HG02623 (cell line): Measurements from ENCODE around the gene STK35.

ENCODE experiments used
- ATAC-seq: cut with Tn5 transposase; IDR thresholded peaks from one replicate; pipeline ENCODE4 v1.9.1; 2021; ENCODE audit warnings: moderate library complexity; ENCODE audit not compliant: unreplicated experiment

The STK35 gene

GRCh38 chr20:2101057-2101864, at the start of gene STK35:
TSS of gene STK35 (plus strand) at chr20:2101827. CDS start at chr20:2101882, 55 bp downstream.
- no peak for ATAC-seq

GRCh38 chr20:2051946-2052345, 49.7 kb upstream of the STK35 start:
- no peak for ATAC-seq

DNA sequence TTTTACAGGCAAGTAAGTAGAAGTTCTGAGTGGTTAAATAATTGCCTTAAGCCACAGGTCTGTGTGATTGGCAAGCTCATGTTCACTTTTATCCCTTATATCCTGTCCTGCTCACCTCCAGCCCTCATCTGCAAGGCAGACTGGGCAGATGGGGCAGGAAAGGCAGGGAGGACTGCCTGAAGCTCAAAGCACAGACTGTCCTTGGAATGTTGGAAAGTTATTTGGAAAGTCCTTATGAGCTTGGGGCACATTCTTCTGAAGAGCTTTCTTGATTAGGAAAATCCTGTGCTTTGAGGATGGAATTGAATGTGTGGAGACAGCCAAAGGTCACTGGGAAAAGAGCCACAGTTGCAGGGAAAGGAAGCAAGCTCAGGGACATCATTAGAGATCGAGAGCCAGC, 48.9 kb upstream of the STK35 start:
- ATAC-seq = no peak

DNA sequence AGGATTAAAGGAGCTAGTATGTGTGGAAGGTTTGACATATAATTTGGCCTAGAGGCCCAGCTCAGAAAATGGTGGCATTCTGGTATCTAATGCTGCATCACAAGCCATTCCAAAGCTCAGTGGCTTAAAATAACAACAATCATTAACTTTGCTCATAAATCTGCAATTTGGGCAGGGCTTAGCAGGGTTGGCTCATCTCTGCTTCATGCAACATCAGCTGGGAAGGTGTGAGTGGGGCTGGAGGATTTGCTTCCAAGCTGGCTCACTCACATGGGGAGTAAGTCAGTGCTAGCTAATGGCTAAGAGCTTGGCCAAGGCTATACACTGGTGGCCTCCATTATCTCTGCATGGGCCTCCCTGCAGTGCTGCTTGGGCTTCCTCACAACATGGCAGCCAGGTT, 48.0 kb upstream of the STK35 start:
- no peak for ATAC-seq

GRCh38 chr20:2054911-2055310, 46.7 kb upstream of the STK35 start:
- no peak for ATAC-seq

DNA sequence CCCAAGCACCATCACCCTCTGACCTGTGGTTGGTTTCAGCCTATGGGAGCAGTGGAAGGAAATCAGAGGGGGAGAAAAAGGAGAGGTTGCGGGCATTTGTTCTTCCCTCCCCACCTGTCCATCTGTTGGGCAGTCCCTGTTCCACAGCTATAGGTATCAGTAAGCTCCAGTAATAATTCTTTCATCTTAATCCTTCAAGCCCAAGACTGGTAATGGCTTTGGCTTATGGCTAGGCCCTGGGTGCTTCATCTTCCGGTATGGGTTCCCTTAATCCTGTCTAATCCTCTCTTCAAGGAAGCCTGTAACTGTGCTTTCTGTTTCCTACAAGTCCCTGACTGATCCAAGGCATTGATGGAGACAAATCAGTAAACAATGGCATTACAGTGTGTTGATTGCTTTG, 42.2 kb upstream of the STK35 start:
- ATAC-seq = no peak

DNA sequence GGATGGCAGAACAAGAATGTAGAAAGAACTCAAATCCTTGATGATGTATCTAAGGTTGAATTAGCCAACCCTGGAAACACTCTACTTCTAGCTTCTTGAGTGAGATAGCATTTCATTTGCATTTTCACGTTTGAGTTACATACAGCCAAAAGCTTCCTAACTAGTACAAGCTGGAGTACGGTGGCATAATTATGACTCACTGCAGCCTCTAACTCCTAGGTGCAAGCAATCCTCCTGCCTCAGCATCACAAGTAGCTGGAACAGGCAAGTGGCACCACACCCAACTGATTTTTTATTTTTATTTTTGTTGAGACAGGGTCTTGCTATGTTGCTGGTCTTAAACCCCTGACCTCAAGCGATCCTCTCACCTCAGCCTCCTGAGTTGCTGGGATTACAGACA, 36.5 kb upstream of the STK35 start:
- ATAC-seq = no peak

DNA sequence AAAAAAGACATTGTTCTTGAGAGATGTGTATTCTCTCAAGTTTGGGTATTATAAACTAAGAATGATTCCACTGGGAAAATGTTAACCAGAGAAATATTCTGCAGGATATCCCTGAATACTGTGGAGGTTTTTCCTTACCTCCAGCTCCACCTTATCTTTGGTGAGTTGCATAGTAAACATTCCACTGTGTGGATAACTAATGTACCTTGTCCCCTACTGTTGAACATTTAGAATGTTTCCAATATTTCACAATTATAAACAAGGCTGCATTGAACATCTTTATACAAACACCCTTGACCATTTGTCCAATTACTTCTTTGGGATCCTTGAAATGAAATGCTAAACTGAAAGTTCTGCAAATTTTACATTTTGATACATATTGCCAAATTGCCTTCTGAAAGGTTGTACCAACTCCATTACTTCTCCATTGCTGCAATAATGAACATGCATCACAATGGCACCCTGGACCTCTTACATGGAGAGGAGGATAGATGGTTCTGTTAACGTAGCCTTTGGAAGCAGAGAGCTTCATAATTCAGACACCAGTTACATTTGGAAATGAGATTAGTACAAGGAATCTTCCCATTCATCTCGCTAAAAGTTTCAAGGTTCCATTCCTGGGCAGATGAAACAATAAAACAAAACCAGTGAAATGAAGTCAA, 35.0 kb upstream of the STK35 start:
- ATAC-seq = no peak

- ATAC-seq = no peak
Measured at GRCh38 chr20:2080532-2081224, 20.9 kb upstream of the STK35 start.

GRCh38 chr20:2084703-2085102, 16.9 kb upstream of the STK35 start:
- no peak for ATAC-seq

DNA sequence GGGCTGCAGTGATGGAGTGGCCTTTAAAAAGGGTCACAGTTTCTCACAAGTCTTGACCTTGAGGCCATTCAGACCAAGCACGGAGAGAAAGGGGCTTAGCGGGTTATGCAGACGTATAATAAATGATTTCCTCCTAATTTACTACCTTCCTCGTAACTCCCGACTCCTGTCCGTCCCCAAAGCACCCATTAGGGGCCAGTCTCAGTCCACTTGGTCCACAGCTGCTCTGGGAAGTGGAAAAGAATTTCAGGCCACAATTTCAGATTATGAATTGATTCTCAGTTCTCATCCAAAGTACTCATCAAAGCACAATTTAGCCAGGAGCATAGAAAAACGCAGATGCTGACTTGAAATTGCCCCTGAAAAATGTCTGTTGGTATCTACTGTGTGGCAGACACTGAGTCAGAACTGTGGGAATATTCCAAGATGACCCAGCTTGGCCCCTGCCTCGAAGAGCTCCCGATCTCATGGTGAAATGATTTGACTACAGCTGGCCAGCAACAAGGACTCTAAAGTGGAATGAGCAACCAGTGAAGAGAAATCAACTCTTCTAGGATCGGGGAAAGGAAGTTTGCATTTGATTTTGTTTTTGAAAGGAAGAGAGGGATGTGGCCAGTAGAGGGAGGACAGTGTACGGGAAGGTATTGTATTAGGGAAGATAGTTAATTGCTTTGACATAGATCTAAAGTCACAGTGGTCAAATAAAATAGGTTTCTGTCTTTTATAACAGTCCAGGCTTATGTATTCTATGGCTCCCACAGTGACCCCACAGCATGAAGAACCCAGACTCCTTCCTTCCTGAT, 15.2 kb upstream of the STK35 start:
- ATAC-seq = no peak

GRCh38 chr20:2086980-2087377, 14.6 kb upstream of the STK35 start:
- no peak for ATAC-seq

DNA sequence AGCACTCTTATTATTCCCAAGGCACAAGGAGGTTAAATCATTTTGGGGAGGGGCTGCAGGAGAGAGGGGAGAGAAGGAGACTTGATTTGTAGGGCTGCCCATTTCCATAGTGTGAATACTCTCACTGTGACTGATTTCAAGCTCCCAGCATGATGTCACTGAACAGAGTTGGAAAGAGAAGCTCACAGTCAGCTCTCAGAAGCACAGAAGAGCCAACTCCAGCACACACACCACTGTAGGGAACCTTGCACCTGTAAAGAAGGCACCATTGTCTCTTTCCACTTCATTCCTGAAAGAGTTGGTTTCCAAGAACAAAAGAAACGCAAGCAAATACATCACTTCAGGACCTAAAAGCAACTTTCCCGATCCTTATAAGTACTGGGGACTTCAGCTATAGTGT, 12.7 kb upstream of the STK35 start:
- ATAC-seq = no peak

DNA sequence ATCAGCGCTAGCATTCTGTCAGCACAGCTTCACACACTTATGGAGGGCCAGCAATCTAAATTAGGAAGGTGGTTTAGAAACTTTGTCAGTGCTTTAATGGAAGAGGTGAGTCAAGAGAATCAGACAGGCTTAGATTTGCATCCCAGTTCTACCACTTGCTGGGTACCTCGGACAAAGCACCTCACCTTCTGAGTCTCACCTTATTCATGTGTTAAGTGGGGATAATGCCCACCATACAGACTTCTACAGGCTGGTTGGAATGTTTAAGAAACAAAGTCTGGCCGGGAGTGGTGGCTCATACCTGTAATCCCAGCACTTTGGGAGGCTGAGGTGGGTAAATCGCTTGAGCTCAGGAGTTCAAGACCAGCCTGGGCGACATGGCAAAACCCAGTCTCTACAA, 12.2 kb upstream of the STK35 start:
- ATAC-seq = no peak

- ATAC-seq = no peak
Measured at GRCh38 chr20:2093159-2093781, 8.4 kb upstream of the STK35 start.

GRCh38 chr20:2093883-2094282, 7.7 kb upstream of the STK35 start:
- ATAC-seq = no peak

DNA sequence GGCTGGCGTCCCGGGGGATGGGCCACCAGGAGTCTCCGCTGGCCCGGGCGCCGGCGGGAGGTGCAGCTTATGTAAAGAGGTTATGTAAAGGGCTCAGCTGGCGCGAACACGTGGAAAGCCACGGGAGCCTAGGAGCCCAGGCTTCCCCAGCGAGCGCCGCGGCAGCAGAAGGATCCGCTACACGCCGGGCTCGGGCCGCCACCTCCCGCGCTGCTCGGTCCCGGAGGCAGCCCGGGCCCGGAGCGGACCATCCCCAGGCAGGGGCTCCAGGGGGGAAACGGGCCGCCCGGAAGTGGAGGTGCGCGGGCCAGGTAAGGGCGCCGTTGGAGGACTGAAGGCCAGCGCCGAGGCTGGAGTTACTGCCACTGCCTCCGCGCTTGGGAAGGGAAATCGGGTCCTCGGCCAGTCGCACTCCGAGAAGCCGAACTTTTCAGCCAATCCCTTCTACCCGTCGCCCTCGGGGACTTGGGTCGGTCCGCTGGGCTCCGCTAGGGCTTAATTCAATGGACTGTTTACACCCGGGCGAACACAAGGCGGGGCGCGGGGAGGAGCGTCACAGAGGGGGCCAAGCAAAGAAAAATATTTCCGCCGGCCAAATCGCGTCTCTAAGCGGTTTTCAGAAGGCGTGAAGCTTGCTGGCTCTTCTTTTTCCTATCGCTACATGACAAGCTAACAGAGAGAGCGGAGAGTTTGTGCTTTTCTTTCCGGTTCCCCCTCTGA, 398 bp downstream of the STK35 start:
- ATAC-seq = peak; percentile 71

DNA sequence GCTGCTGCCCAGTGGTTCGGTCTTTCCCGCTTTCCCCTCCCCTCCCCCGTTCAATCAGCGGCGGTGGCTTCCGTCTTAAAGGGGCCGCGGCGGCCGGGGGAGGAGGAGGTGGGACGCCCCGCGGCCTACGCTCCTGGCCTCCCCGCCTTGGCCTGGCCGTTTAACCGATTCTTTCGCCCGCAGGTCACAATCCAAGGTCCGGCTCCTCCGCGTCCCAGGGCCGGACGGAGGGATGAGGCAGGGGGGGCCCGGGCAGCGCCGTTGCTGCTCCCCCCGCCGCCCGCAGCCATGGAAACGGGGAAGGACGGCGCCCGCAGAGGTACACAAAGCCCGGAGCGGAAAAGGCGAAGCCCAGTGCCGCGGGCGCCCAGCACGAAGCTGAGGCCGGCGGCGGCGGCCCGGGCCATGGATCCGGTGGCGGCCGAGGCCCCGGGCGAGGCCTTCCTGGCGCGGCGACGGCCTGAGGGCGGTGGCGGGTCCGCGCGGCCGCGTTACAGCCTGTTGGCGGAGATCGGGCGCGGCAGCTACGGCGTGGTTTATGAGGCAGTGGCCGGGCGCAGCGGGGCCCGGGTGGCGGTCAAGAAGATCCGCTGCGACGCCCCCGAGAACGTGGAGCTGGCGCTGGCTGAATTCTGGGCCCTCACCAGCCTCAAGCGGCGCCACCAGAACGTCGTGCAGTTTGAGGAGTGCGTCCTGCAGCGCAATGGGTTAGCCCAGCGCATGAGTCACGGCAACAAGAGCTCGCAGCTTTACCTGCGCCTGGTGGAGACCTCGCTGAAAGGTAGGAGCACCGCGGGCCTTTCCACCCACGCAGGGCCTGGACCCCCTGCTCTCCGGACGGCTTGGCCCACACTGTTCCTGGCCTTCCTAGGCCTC, 1.2 kb downstream of the STK35 start:
- peak; percentile 49 for ATAC-seq
